ENCODE results near the gene CEP83.

CEP83 gene

GRCh38 chr12:94327809-94328208 is 131.9 kb downstream of the CEP83 start:
- H3K36me3 ChIP-seq (replicated peaks in 1 of 2; ENCODE audit: control insufficient read depth in 2 of 2, insufficient read depth in 2 of 2, low read length in 2 of 2), result peaks cover 8 to 73% of the 10 kb centered on the region in 2 donors
- WGBS, 2 donors (ENCODE audit: extremely low coverage in 2 of 2, insufficient read length in 2 of 2, insufficient replicate concordance in 1 of 2), result no CpG with 5 or more reads among the region's 1 CpG
- no peak overlapping the region for H3K4me3 ChIP-seq (ENCODE audit: low read length in 2 of 2)
- H2BK5ac ChIP-seq (ENCODE audit: low read length), result no peak overlapping the region
- no peak overlapping the region for H4K91ac ChIP-seq (ENCODE audit: low read depth, low read length, poor library complexity)
- H2AFZ ChIP-seq (ENCODE audit: low read length), result no peak overlapping the region
- no peak overlapping the region for H3K18ac ChIP-seq (ENCODE audit: low read length)
- H2AK5ac ChIP-seq (ENCODE audit: low read depth, low read length), result no peak overlapping the region
- no peaks in the 10 kb centered on the region for H3K27me3 ChIP-seq (ENCODE audit: control insufficient read depth in 3 of 3, insufficient read depth in 3 of 3, low read depth in 1 of 3, low read length in 3 of 3)
- DNase-seq (ENCODE audit: low spot score), result no peak
- no peak overlapping the region for H3K14ac ChIP-seq (ENCODE audit: low read length)
- no peaks in the 10 kb centered on the region for H3K79me1 ChIP-seq (ENCODE audit: low read depth, low read length)
- H3K4me1 ChIP-seq (ENCODE audit: control insufficient read depth in 2 of 2, insufficient read depth in 1 of 2, low read depth in 1 of 2, low read length in 2 of 2), result no peaks in the 10 kb centered on the region
- no peak overlapping the region for H3K4me2 ChIP-seq (ENCODE audit: insufficient read depth, low read length, poor library complexity, severe bottlenecking)
- no peak overlapping the region for H2BK15ac ChIP-seq (ENCODE audit: low read length)
- no peak overlapping the region for H4K8ac ChIP-seq (ENCODE audit: low read depth, low read length)
- H3K9me3 ChIP-seq (replicated peaks in 1 of 2; ENCODE audit: control insufficient read depth in 2 of 2, insufficient read depth in 1 of 2, low read depth in 1 of 2, low read length in 2 of 2), result peaks cover 6 to 13% of the 10 kb centered on the region in 2 donors
- no peak overlapping the region for H3K27ac ChIP-seq (replicated peaks; ENCODE audit: low read length)
- H3K23ac ChIP-seq (ENCODE audit: low read depth, low read length, poor library complexity), result no peak overlapping the region
- H2BK12ac ChIP-seq (ENCODE audit: low read length), result no peak overlapping the region
- no peak overlapping the region for H2BK120ac ChIP-seq (ENCODE audit: low read depth, low read length)
- H3K4ac ChIP-seq (ENCODE audit: low read length), result no peak overlapping the region
- H3K9ac ChIP-seq (ENCODE audit: low read depth, low read length, poor library complexity), result no peak overlapping the region

- Histone ChIP-seq H3K9me3 (replicated peaks in 1 of 2; ENCODE audit: control insufficient read depth in 2 of 2, insufficient read depth in 1 of 2, low read depth in 1 of 2, low read length in 2 of 2) (peaks cover 15 to 23% of the 10 kb centered on the region in 2 donors), H4K91ac (ENCODE audit: low read depth, low read length, poor library complexity) (no peak overlapping the region), H4K8ac (ENCODE audit: low read depth, low read length) (no peak overlapping the region), H2BK5ac (ENCODE audit: low read length) (no peak overlapping the region), H3K4ac (ENCODE audit: low read length) (no peak overlapping the region), H3K4me2 (ENCODE audit: insufficient read depth, low read length, poor library complexity, severe bottlenecking) (no peak overlapping the region), H3K79me1 (ENCODE audit: low read depth, low read length) (no peaks in the 10 kb centered on the region), H3K4me1 (ENCODE audit: control insufficient read depth in 2 of 2, insufficient read depth in 1 of 2, low read depth in 1 of 2, low read length in 2 of 2) (no peaks in the 10 kb centered on the region), H3K23ac (ENCODE audit: low read depth, low read length, poor library complexity) (no peak overlapping the region), H3K27me3 (ENCODE audit: control insufficient read depth in 3 of 3, insufficient read depth in 3 of 3, low read depth in 1 of 3, low read length in 3 of 3) (no peaks in the 10 kb centered on the region), H3K18ac (ENCODE audit: low read length) (no peak overlapping the region), H3K9ac (ENCODE audit: low read depth, low read length, poor library complexity) (no peak overlapping the region), H2AFZ (ENCODE audit: low read length) (no peak overlapping the region), H2BK12ac (ENCODE audit: low read length) (no peak overlapping the region), H2BK120ac (ENCODE audit: low read depth, low read length) (no peak overlapping the region), H2AK5ac (ENCODE audit: low read depth, low read length) (no peak overlapping the region), H2BK15ac (ENCODE audit: low read length) (no peak overlapping the region), H3K27ac (replicated peaks; ENCODE audit: low read length) (no peak overlapping the region), H3K36me3 (replicated peaks in 1 of 2; ENCODE audit: control insufficient read depth in 2 of 2, insufficient read depth in 2 of 2, low read length in 2 of 2) (peaks cover 13 to 81% of the 10 kb centered on the region in 2 donors), H3K14ac (ENCODE audit: low read length) (no peak overlapping the region), H3K4me3 (ENCODE audit: low read length in 2 of 2) (no peak overlapping the region)
- DNase-seq (ENCODE audit: low spot score), result no peak
These were observed 132.9 kb downstream of the CEP83 start for GRCh38 chr12:94326727-94327126.

GRCh38 chr12:94326234-94326633 is 133.4 kb downstream of the CEP83 start:
- Histone ChIP-seq H3K9ac (ENCODE audit: low read depth, low read length, poor library complexity) (no peak overlapping the region), H2BK12ac (ENCODE audit: low read length) (no peak overlapping the region), H2AK5ac (ENCODE audit: low read depth, low read length) (no peak overlapping the region), H3K4ac (ENCODE audit: low read length) (no peak overlapping the region), H3K4me2 (ENCODE audit: insufficient read depth, low read length, poor library complexity, severe bottlenecking) (no peak overlapping the region), H3K14ac (ENCODE audit: low read length) (no peak overlapping the region), H2BK5ac (ENCODE audit: low read length) (no peak overlapping the region), H3K4me1 (ENCODE audit: control insufficient read depth in 2 of 2, insufficient read depth in 1 of 2, low read depth in 1 of 2, low read length in 2 of 2) (no peaks in the 10 kb centered on the region), H2AFZ (ENCODE audit: low read length) (no peak overlapping the region), H4K8ac (ENCODE audit: low read depth, low read length) (no peak overlapping the region), H3K4me3 (ENCODE audit: low read length in 2 of 2) (no peak overlapping the region), H3K23ac (ENCODE audit: low read depth, low read length, poor library complexity) (no peak overlapping the region), H2BK15ac (ENCODE audit: low read length) (no peak overlapping the region), H2BK120ac (ENCODE audit: low read depth, low read length) (no peak overlapping the region), H3K27me3 (ENCODE audit: control insufficient read depth in 3 of 3, insufficient read depth in 3 of 3, low read depth in 1 of 3, low read length in 3 of 3) (no peaks in the 10 kb centered on the region), H3K36me3 (replicated peaks in 1 of 2; ENCODE audit: control insufficient read depth in 2 of 2, insufficient read depth in 2 of 2, low read length in 2 of 2) (peaks cover 18 to 82% of the 10 kb centered on the region in 2 donors), H4K91ac (ENCODE audit: low read depth, low read length, poor library complexity) (no peak overlapping the region), H3K27ac (replicated peaks; ENCODE audit: low read length) (no peak overlapping the region), H3K9me3 (replicated peaks in 1 of 2; ENCODE audit: control insufficient read depth in 2 of 2, insufficient read depth in 1 of 2, low read depth in 1 of 2, low read length in 2 of 2) (peaks cover 19 to 28% of the 10 kb centered on the region in 2 donors), H3K79me1 (ENCODE audit: low read depth, low read length) (no peaks in the 10 kb centered on the region), H3K18ac (ENCODE audit: low read length) (no peak overlapping the region)
- no CpG with 5 or more reads among the region's 1 CpG for WGBS, 2 donors (ENCODE audit: extremely low coverage in 2 of 2, insufficient read length in 2 of 2, insufficient replicate concordance in 1 of 2)
- no peak for DNase-seq (ENCODE audit: low spot score)

- Histone ChIP-seq H3K23ac (ENCODE audit: low read depth, low read length, poor library complexity) (no peak overlapping the region), H3K4me2 (ENCODE audit: insufficient read depth, low read length, poor library complexity, severe bottlenecking) (no peak overlapping the region), H3K9me3 (replicated peaks in 1 of 2; ENCODE audit: control insufficient read depth in 2 of 2, insufficient read depth in 1 of 2, low read depth in 1 of 2, low read length in 2 of 2) (peaks cover 21 to 54% of the 10 kb centered on the region in 2 donors), H3K18ac (ENCODE audit: low read length) (no peak overlapping the region), H3K27me3 (ENCODE audit: control insufficient read depth in 3 of 3, insufficient read depth in 3 of 3, low read depth in 1 of 3, low read length in 3 of 3) (no peaks in the 10 kb centered on the region), H3K9ac (ENCODE audit: low read depth, low read length, poor library complexity) (no peak overlapping the region), H3K4me1 (ENCODE audit: control insufficient read depth in 2 of 2, insufficient read depth in 1 of 2, low read depth in 1 of 2, low read length in 2 of 2) (no peaks in the 10 kb centered on the region), H2BK120ac (ENCODE audit: low read depth, low read length) (no peak overlapping the region), H3K14ac (ENCODE audit: low read length) (no peak overlapping the region), H2BK12ac (ENCODE audit: low read length) (no peak overlapping the region), H2BK15ac (ENCODE audit: low read length) (no peak overlapping the region), H3K36me3 (replicated peaks in 1 of 2; ENCODE audit: control insufficient read depth in 2 of 2, insufficient read depth in 2 of 2, low read length in 2 of 2) (peaks cover 19 to 70% of the 10 kb centered on the region in 2 donors), H4K91ac (ENCODE audit: low read depth, low read length, poor library complexity) (no peak overlapping the region), H4K8ac (ENCODE audit: low read depth, low read length) (no peak overlapping the region), H3K79me1 (ENCODE audit: low read depth, low read length) (no peaks in the 10 kb centered on the region), H2AK5ac (ENCODE audit: low read depth, low read length) (no peak overlapping the region), H3K27ac (replicated peaks; ENCODE audit: low read length) (no peak overlapping the region), H2AFZ (ENCODE audit: low read length) (no peak overlapping the region), H3K4me3 (ENCODE audit: low read length in 2 of 2) (no peak overlapping the region), H3K4ac (ENCODE audit: low read length) (no peak overlapping the region), H2BK5ac (ENCODE audit: low read length) (no peak overlapping the region)
- DNase-seq (ENCODE audit: low spot score), result no peak
- WGBS, 2 donors (ENCODE audit: extremely low coverage in 2 of 2, insufficient read length in 2 of 2, insufficient replicate concordance in 1 of 2), result no CpG with 5 or more reads among the region's 2 CpGs
These were observed 137.3 kb downstream of the CEP83 start for GRCh38 chr12:94322346-94322745.
